NCI-H2107 treated with DMSO at 0.1 percent for 48 hours (cell line): Measurements from ENCODE around the gene ATP2B1.
"Not testable (repeated sequence)": the region's sequence is repeated elsewhere in the genome, so short reads cannot be mapped to it uniquely, and the experiment has no call there.

Experiments
- DNase-seq: peaks from one replicate; lab custom pipeline; 2025; ENCODE audit not compliant: unreplicated experiment; lab: John Stamatoyannopoulos, UW

The ATP2B1 gene

DNA sequence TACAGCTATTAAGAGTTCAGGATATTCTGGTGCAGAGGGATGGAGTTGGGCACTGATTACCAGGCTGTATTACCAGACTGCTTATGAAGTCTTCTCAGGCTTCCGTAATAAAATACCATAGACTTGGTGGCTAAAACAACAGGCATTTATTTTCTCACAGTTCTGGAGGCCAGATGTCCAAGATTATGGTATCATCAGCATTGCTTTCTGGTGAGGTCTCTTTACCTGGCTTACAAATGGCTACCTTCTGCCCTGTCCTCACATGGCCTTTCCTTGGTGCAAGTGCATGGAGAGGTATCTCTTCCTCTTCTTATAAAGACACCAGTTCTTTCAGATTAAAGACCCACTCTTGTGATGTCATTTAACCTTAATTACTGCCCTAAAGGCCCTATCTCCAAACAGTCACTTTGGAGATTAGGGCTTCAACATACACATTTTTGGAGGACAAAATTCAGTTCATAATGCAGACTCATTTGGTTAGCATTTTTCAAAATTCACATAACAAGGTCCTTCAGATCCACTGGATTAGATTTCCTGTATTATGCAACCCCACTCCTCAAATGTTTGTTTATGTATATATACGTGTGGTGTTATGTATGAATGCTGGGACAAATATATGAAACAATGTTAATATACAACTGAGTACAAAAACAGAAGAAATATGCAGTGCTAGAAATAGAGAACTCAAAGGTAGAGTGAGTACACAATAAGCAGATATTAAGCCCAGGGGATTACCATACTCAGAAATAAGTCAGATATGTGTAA lies 9.3 kb upstream of the ATP2B1 start:
- DNase-seq = no peak

DNA sequence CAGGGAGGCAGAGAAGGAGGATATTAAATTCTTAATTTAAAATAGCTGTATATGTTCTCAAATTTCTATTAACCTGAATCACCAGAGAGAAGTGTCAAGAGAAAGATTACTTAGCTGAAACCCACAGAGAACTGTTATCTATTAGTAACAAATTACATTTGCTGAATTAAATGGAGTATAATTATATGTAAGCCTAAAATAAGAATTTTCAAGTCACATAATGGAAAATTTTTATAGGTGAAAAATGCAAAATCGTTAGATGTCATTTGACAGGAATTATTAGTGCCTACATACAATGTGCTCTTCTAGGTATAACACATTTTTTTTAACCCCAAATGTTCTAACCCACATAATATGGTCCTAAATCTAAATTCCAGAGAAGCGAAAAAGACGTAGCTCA lies 4.1 kb upstream of the ATP2B1 start:
- no peak for DNase-seq

DNA sequence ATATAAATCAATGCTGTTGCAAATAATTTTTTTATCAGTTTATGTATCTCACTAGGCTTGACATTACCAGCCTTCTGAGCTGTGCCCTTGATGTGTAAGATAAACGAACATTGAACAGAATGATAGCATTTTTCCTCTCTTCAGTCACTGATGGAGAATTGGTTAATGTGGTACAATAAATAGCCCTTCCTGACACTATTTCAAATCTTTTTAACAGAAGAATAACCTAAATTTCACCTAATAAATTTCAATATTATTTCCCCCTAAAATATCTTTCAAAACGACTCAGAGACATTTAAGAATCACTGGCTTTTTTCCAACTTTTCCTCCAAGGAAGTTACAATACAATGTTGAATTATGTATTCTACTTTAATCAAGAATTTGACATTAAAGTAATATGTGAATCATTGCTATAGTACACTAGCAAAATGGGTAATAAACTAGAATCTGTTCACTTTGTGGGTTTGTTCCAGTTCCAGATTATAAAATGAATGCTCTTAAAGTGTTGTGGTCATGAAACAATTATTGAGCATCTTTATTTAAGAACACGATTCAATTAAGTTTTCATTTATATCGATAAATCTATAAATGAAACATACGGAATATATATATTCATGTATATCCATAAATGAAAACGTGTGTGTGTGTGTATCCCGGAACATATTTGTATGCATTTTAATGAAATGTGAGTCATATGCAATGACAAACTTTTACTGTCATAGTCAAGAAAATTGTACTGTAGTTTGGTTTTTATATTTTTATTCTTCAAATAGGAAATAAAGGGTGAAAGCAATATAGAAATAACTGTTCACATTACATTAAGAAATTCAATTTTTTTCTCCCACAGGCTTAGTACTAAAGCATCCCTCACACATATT lies 2.5 kb upstream of the ATP2B1 start:
- DNase-seq = no peak

DNA sequence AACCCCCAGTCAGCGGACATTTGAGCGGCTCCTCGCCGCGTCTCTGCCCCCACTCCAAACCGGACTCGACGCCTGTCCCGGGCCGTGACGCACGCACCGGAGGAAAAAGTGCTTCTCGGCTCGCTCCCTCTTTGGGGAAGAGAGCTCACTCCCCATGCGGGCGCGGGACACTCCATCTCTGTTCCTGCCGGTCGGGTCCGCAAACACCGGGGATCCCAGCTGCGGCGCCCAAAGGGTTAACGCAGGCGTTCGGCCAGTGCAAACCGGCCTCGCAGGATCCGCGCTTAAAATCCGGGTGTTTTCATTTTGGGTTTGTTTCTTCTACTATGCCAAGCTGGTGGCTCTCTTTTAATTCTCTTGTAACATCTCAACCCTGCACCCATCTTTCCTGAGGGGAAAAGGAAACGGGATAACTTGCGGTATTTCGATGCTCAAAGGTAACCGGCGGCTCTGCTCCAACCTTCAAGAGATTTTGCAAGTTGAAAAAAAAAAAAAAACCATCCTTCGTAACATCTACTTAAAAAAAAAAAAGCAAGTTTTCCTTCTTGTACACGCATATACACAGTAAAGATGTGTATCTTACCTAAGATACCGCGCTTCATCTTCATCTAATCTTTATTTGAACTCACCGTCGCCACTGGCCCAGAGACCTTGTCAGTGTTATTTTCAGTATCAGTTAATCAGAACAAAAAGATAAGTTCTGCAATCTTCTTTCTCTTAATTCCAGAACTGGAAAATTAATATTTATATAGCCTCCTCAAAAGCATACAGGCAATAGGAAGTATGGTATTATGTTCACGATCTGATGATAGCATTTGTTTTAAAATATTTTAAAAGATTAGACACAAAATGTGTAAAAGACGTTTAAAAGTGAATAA lies 1.6 kb upstream of the ATP2B1 start:
- no peak for DNase-seq

DNA sequence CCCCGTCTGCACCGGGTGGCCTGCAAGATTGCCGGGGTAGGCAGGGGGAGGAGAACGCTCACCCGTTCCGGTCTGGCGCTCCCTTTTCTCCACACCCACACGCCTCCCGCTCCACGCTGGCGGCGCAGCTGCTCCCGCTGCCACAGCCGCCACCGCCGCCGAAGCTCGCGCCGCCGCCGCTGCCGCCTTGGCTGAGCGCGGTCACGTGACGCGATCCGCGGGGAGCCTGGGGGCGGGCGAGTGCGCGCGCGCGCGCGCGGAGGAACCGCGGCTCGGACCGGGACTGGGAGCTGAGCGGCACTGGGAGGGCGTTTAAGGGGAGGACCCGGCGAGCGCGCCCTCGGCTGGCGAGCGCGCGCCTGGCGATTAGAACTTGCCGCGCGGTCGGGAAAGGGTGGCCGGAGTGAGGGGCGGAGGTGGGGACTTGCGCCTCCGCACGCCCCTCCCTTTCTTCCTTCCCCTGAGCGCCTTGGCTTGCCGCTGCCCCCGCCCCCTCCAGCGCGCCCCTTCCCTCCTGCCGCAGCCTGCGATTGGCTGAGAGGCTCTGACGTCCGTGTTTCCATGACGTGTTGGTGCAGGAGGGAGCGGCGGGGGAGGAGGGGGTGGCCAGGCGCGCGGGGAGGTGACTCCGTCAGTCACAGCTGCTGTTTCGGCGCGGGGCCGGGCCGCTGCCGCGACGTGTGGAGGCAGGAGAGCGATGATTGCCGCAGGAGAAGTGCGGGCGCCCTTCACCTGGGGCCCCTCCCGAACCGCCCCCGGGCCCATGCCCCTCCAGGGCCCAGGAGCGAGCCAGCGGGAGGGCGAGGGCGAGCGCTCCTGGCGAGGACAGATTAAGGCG lies 738 bp upstream of the ATP2B1 start:
- DNase-seq = peak; percentile 89

DNA sequence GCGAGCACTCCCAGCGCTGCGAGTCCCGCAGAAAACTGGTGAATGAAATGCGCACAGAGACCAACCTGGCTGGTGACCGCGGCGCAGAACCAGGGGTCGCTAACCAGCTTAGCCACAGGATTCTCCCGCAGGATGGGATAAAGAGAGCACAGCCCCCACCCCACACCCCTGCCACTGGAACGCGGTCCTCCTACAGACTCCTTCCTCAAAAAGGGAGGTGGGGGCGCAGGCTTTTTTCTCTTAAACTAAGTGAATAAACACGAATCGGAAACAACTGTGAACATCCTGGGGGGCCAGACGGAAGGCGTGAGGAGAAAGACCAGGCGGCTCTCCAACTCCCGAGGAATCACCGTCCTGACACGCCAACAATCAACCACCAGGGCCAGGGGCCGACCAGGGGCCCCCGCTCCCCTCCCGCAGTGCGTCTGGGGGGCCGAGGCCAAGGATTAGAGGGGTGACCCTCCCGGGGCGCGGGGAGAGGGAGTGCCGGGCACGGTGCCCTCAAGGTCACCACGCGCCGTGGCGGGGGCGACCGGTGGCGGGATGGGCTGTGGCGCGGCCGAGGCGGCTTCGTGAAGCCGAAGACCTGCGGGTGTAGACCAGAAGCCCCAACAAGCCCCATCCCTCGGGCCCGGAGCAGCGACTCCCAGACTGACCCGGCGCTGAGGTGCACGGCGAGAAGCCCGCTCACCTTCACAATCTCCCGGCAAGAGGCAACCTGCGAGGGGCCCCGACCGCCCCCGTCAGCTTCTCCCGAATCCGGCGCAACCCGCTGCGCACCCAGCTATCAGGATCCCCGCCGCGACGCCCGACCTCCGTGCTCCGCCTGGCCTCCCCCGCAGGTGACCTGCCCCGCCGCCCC lies 704 bp downstream of the ATP2B1 start:
- DNase-seq = no peak

DNA sequence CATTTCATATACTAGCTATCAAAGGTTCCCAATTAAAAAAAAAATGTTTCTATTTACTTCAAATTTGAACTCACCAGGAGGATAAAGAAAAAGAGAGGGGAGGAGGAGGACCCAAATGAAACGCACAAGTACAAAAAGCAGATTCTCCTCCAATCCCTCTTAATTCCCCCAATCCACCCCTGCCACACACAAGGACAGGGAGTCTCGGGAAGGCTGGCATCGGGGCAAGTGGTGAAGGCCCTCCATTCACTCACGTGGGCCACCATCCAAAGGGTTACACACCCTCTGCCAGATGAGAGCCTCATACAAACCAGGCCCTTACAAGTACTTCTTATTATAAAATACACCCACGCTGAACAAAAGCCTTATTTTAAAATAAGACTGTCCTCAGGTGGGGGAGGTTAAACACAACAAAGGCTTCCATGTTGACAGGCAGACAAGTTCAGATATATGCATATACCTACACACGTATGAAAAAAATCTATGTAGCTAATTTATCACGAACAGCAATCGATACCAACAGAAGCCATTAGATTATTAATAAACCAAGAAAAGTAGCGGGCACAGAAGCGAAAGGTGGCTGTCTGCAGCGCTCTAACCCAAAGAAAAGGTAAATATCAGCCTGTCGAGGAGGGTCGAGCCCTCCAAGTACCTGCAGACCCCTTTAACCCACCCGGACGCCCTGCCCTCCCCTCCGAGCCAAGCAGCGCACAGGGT lies 1.5 kb downstream of the ATP2B1 start:
- peak; percentile 42 for DNase-seq

DNA sequence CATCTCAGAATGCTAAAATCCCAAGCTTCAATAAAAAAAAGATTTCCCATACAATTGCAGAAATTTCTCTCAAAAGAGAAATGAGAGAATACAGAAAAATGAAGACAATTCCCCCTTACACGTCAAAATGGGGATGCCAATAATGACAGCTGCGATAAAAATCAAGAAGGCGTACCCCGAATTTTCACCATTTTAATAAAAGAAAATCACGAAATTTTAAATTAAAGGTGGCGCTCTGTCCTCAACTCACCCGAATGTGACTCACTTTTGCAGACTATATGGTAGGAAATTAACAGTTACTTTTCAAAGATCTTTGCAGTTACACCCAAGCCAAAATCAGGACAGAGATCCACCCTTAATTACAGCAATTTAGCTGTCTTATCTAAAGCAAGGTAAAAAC lies 2.1 kb downstream of the ATP2B1 start:
- DNase-seq = no peak

DNA sequence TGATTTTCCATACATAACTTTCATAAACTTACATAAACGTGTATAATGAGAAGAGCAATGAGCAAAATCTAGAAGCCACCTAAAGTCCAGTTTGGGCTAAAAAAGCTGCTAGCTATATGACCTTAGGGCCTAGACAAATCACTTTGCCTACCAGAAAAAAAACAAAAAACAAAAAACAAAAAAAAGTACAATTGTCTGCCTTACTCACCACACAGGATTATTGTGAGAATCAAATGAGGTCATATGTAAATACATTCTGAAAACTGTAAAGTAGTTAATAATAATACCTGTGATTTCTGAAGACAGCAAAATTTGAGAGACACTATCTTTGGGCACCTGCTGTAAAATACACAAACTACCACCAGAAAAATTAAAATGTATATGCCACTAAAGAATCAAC lies 4.2 kb downstream of the ATP2B1 start:
- no peak for DNase-seq

DNA sequence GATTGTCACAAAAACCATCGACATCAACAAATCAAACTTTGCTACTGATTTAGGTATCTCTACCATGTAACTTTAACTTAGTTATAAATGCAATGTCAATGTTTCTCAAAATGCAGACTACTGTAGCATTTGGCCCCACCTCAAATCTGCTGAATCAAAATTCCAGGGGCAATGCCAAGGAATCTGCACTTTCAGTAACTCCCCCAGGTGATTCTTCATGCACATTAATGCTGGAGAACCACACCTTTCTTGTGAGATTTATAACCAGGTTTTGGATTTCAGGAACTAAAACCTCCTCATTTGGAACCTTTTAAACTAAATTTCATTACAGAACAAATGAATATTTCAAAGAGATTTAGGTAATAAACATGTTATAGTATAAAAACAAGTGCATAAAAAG lies 4.9 kb downstream of the ATP2B1 start:
- no peak for DNase-seq

DNA sequence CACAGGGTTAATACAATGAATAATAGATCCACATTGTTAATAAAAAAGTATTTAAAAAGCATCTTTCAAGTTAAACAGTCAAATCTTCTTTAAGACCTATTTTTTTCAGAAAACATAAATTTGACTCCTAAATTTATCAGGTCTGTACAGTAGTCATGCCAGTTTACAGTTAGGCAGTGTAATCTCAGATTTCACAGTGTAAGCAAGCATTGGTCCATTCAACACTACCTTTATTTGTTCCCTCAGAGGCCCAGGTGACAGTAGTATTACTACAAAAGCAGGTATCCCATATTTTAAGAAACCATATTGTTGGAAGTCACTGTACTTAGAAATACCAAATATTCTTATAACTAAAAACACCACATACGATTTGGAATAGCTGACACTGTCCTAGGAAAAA lies 6.1 kb downstream of the ATP2B1 start:
- peak; percentile 14 for DNase-seq

DNA sequence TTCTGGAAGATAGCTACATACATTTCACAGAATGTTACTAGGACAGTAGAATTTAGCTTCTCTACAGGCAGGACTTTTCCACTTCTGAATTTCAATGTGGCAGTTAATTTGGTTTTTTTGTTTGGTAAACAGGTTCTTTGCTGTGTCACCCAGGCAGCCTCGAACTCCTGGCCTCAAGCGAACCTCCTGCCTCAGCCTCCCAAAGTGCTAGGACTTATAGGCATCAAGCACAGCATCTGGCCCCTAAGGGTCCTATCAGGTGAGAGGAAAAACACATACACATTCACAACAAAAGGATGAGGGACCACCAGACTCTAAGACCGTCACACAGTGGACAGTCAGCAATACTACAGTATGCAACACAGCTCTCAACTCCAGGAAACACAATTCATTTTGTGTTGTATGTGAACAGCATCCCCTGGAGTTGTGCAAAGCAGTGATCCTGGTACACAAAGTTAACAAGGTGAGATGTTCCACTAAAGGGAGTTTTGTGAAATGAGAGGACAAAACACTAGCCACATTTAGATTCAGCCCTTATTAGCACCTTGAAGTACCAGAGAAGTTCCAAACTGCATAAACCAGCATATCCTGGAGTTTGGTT lies 6.9 kb downstream of the ATP2B1 start:
- DNase-seq = no peak

DNA sequence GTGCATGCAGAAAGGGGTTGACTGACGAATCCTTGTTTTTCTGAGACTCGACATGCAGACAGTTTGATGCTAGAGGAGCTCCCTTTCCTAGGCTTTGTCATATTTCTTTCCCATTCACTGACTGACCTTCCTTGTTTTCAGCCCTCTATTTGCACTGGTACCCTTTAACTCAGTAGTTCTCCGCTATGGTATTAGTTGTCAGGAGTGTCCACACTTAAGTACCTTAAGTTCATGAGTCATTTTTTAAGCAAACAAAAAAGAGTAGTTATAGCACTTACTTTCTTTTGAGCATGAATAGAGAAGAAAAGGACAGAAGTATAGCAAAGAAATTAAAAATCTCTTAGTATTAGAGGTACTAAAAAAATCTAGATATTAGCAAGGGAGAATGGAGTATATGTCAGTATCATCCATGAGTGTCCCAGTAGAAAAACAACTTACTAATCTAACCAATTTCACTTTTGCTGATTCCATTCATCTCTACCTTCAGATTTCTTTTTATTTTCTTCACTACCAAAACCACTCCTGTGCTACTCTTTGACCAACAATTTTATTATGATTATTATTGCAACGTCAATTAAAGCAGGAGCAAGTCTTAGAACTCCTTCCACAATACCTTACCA lies 8.3 kb downstream of the ATP2B1 start:
- no peak for DNase-seq

DNA sequence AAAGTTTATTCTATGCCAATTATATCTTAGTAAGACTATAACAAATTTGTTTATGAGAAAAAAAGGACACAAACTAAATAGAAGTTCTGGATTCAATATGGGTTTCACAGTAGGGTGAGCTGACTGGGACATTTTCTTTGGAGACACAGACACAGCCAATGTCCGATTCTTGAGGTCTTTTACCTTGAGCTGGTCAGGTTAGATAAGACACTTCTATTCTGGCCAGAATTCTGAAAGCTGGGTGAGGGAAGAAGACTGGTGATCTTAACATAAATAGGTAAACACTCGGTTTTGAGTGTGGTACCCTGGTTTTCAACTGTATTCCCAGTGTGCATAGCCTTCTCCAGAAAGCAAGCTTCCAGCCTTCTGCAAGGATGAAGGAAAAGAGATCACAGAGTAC lies 10.0 kb downstream of the ATP2B1 start:
- DNase-seq = no peak

DNA sequence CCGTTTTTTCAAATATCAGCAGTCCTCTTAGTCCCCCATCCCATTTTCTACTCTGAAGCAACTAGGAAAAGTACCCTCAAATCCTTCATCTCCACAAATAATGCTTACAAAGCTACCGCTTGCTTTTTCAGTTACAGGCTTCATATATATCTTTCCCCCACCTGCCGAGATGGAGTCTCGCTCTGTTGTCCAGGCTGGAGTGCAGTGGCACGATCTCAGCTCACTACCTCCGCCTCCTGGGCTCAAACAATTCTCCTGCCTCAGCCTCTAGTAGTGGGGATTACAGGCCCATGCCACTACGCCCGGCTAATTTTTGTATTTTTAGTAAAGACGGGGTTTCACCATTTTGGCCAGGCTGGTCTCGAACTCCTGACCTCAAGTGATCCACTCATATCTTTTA lies 10.9 kb downstream of the ATP2B1 start:
- not testable (repeated sequence) for DNase-seq

DNA sequence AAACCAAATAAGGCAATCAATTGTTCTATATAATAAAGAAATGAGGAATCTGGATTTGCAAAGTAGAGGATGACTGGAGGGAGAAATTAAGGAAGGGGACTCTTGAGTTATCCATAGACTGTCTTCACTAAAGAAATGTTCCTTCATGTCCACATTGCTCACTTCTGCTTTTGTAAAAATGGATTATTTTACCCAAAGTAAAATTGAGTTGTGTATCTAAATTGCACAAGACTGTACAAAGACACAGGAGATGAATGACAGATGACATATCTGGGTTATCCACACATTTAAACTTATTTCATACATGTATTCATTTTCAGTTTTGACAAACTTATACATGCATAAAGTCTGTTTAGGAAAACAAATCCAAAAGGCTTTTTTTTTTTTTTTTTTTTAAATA lies 11.3 kb downstream of the ATP2B1 start:
- DNase-seq = no peak

DNA sequence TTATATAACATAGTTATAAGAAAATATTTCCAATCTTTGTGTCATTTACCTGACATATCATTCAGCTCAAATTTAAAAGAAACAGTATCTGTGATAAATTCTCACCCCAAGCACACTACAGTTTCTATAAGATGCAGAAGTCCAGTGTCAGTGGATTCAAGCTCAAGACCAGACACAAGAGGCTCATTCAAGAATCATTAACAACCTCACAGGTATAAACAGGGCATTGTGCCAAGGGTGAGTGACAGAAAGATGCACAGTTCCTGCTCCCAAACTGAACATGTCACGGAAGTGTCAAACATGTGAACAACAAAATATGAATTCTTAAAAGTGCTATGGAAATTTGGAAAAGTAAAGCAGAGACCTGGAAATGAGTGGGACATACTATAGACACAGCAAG lies 12.8 kb downstream of the ATP2B1 start:
- no peak for DNase-seq

DNA sequence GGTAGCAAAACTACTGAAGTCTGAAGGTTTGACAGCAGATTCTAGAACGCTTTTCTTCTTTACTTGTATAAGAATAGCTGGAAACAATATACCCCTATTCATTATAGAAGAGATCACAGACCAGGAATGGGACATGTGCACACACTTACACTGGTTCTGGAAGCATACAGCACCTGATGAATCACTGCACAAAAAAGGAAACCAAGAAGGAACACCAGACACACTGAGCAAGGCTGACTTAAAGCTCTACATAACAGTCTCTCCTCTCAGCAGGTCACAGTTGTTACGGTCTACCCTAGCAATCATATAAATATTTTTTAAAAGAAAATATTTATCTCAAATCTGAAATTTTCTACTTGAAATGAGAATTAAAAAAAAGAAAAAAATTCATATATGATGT lies 13.5 kb downstream of the ATP2B1 start:
- DNase-seq = no peak
